ENCODE measurements around the gene ATP2B2.

DNA sequence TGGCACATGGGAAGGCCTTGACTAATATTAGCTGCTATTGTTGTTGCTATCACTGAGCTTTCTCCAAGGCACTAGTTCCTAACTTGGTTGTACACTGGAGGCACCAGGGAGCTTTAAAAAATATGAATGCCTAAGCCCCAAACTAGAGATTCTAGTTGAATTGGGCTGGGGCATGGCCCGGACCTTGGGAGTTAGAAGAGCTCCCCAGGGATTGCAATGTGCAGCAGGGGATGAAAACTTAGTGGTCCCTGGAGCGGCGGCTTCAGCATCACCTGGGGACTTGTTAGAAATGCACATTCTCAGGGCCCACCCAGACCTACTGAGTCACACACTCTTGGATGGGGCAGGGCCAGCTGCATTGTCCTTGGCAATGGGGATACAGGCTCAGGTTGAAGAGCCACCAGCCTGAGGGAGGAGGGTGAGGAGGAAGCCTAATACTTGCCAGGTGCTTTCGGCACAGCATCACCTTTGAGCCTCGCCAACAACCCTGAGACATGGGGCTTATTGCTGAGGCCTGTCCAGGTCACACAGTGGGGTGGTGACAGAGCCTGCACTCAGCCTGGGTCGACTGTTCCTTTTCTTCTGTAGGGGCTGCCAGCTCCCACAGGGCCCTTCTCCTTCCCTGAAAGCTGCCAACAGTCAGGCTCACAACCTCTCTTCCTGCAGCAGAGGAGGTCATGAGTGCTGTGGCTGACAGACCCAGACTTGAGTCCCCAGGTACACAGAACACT lies 84.5 kb downstream of the ATP2B2 start:
- no peak for TF ChIP-seq CTCF (IDR thresholded peaks at IDR 0.05)
- TF ChIP-seq EZH2phosphoT487 (IDR thresholded peaks at IDR 0.05) = no peak
